HG03565 (cell line): ENCODE data around the gene TRIAP1.

Source experiments
- ATAC-seq: cut with Tn5 transposase; IDR thresholded peaks from one replicate; pipeline ENCODE4 v1.9.1; 2021; ENCODE audit warnings: mild to moderate bottlenecking, moderate library complexity; ENCODE audit not compliant: unreplicated experiment

TRIAP1 gene

DNA sequence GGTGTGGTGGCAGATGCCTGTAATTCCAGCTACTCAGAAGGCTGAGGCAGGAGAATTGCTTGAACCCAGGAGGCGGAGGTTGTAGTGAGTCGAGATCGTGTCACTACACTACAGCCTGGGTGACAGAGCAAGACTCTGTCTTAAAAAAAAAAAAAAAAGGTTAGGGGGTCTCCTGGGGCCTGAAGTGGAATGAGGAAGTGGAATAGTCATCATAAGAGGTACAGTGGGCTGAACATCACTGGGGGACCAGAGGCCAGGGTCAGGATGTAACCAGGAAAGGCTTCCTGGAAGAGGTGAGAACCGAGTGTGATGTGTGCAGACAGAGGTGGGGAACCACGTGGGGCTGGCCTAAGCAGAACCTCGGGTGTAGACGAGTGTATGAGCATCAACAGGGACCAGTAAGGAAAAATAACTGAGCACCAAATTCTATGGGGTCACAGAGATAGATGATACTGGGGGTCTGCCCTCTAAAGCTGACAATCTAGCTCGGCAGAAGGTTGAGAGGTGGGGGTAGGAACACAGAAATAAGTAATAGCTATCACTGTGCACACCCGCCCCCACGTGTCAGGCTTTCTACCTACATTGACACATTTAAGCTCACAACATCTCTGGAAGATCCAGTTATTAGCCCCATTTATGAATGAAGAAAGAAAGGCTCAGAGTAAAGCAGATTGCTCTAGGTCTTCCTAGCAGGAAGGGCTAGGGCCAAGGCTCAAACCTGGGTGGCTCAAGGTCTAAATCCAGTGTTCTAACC, 13.2 kb downstream of the TRIAP1 start:
- no peak for ATAC-seq

DNA sequence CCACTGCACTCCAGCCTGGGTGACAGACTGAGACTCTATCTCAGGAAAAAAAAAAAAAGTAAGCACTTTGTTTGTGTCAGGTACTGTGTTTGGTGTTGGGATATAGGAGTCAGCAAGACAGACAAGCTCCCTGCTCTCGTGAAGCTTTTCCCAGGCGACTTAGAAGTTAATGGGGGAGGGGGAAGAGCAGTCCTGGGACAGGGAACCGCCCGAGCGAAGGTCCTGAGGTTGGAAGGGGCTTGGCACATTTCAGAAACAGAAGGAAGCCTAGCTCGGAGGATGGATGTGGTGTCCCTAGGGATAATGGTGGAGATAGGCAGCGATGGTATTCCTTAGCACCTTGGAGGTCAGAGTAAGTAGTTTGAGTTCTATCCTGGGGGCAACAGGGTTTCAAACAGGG, 16.8 kb downstream of the TRIAP1 start:
- ATAC-seq, result no peak

DNA sequence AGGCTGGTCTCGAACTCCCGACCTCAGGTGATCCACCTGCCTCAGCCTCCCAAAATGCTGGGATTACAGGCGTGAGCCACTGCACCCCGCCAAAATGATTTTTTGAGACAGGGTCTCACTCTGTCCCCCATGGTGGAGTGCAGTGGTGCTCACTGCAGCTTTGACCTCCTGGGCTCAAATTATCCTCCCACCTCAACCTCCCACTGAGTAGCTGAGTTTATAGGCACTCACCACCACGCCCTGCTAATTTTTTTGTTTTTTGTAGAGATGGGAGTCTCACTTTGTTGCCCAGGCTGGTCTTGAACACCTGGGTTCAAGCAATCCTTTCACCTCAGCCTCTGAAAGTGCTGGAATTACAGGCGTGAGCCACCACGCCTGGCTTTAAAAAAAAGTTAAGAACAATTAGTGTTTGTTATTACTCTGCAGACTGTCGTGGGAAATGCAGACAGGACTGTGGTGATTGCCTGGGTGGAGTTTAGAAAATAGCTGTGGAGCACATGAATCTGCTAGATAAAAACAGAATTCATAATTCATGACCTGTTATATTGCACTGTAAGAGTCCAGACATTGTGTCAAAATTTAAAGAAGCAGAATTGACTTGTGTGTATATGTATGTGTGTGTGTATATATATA, 17.5 kb downstream of the TRIAP1 start:
- no peak for ATAC-seq

DNA sequence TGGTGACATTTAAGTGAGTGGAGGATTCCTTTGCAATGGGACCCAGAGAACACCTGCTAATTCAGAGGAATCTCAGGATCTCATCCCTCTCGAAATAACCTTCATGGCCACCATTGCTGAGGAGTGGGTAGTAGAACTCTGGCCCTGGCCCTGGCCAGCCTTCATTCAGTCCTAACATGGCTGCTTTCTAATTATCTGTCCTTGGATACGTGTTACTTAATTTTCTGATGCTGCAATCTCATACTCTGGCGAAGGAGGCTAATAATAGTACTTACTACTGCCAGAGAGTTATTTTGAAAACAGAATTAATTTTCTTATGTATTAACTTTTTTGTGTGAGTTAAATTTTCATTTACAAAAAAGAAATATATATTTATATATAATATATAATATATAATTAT, 20.4 kb downstream of the TRIAP1 start:
- no peak for ATAC-seq

DNA sequence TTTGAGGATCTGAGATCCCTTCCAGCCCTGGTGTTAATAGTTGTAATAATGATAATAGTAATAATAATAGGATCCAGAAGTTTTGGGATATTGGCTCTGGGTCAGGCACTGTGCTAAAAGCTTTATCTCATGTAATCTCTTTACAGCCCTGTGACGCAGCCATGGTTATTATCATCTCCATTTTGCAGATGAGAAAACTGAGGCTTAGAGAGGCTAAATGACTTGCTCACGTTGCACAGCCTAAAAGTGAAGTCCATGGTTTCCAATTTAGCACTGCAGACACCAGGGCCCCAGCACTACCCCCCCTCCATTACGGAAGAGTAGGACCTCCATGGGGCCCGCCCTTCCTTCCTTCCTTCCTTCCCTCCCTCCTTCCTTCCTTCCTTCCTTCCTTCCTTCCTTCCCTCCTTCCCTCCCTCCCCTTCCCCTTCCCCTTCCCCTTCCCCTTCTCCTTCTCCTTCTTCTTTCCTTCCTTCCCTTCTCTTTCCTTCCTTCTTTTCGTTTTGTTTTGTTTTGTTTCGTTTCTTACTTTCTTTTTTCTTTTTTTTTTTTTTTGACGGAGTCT, 23.2 kb downstream of the TRIAP1 start:
- no peak for ATAC-seq

DNA sequence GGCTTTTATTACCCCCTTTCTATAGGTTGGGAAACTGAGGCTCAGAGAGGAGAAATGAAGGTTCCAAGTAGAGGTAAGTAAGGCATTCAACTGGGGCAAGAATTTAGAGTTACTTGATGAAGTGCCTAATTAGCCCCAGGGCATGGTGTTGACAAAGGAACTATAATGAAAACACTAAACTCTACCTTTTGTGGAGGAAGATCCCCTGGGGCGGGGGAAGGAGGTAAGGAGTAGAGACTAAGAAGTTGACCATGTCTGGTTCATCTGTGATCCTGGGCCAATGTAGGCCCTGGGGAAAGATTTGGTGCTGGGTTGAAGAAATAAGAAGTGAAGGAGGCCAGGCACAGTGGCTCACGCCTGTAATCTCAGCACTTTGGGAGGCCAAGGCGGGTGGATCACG, 24.5 kb downstream of the TRIAP1 start:
- no peak for ATAC-seq

DNA sequence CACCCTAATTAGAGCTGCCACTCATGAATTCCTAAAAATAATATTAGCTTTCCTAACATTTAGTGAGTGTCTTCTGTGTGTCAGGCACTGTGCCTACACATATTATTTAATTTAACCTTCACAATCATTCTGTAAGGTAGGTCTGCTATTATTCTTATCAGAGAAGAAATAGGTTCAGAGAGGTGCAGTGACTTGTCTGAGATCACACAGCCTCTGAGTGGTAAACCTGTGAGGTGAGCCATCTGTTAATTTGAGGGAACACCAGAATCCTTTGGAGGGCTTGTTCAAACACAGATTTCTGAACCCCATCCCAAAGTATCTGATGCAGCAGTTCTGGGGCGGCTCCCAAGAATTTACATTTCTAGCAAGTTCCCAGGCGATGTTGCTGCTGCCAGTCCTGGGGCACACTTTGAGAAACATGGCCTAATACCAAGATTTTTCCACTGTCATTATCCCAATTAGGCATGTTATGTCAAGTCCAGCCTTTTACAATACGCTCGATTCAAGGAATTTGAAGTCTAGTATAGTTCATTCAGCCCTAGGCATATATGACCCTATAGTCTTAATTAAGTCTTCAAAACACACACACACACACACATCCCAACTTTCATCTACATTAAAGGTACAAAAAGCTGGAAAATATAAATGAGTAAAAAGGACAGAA, 28.1 kb downstream of the TRIAP1 start:
- no peak for ATAC-seq

DNA sequence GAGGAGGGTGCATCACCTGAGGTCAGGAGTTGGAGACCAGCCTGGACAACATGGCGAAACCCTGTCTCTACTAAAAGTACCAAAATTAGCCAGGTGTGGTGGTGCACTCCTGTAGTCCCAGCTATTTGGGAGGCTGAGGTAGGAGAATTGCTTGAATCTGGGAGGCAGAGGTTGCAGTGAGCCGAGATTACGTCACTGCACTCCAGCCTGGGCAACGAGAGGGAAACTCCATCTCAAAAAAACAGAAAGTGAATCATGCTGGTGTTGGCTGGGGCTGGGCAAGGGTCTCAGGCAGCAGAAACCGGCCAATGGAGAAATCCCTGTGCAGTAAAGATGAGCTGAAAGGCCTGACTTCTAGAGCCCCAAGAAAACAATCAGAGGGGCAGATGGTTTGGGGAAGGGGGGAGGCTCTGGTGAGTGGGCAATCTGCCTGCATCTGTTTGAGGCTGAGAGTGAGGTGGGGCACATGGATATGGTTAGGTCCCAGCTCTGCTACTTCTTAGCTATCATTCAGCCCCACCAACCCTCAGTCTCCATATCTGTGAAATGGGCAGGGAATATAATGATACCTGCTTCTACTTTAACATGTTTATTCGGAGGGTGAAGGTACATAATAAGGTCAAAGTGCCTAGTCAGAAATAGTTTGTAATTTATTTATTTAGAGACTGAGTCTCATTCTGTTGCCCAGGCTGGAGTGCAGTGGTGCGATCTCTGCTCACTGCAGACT, 29.5 kb downstream of the TRIAP1 start:
- ATAC-seq, result no peak

- no peak for ATAC-seq
These were observed 32.1 kb downstream of the TRIAP1 start for GRCh38 chr12:120413901-120414695.

- no peak for ATAC-seq
These were observed 33.8 kb downstream of the TRIAP1 start for GRCh38 chr12:120412421-120412820.

DNA sequence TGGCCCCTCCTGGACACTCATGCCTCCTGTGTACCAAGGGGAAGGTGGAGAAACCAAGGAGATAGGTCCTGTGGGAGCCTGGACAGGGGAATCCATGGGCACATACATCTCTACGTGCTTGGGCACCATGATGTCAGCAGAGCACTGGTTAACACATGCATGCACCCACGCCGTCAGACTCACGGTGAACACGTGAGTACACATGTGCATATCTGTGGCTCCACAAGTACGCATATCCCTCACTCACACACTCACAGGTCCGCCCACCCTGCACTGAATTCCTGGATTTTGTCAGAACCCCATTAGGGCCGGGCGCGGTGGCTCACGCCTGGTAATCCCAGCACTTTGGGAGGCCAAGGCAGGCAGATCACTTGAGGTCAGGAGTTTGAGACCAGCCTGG, 37.4 kb downstream of the TRIAP1 start:
- no peak for ATAC-seq

DNA sequence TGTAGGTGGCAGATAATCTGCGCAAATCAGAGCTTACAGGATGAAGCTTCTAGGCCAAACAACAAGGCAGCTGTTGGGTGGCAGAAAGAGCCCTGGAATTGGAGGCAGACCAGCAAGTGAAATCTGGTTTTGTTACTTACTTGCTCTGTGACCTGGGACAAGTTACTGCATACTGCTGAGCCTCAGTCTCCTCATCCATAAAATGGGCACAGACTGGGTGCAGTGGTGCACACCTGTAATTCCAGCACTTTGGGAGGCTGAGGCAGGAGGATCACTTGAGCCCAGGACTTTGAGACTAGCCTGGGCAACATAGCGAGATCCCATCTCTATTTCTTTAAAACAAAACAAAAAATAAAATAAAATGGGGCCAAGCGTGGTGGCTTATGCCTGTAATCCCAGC, 39.6 kb downstream of the TRIAP1 start:
- ATAC-seq, result no peak

DNA sequence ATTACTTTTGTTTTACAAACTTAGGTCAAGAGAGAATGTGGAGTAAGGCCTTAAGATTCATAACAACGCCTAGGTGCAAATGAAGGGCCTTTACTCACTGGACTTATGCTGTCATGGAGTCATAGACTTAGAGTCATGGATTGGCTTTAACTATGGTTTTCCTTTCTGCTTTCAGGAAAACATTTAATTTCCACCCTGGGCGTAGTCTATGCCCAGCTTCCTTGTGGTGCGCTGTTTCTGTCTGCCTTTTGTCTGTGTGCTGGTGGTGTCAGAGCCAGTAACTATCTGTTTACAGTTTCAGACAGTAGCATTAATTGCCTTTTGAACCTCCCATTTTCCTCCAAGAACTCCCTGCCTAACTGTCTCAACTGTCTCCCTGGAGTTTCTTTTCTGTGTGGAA, 40.1 kb downstream of the TRIAP1 start:
- ATAC-seq, result no peak

GRCh38 chr12:120404271-120404670, 41.9 kb downstream of the TRIAP1 start:
- ATAC-seq, result no peak

GRCh38 chr12:120403869-120404268, 42.3 kb downstream of the TRIAP1 start:
- ATAC-seq, result no peak

- ATAC-seq, result no peak
These were observed 44.0 kb downstream of the TRIAP1 start for GRCh38 chr12:120402217-120402616.

DNA sequence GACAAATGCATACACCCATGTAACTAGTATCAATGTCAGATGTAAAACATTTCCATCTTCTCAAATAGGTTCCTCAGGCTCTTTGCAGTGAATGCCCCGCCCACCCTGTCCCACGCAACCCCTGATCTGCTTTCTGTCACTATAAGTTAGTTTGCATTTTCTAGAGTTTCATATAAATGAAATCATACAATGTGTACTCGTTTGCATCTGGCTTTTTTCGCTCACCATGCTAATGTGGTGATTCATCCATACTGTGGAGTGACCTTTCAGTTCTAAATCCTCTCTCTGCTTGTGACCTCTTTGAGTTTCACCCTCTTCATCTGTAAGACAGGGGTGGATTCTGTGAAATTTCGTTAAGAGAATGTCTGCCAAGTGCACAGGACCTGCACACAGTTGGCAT, 46.7 kb downstream of the TRIAP1 start:
- no peak for ATAC-seq

- ATAC-seq, result no peak
These were observed 48.2 kb downstream of the TRIAP1 start for GRCh38 chr12:120397824-120398540.

DNA sequence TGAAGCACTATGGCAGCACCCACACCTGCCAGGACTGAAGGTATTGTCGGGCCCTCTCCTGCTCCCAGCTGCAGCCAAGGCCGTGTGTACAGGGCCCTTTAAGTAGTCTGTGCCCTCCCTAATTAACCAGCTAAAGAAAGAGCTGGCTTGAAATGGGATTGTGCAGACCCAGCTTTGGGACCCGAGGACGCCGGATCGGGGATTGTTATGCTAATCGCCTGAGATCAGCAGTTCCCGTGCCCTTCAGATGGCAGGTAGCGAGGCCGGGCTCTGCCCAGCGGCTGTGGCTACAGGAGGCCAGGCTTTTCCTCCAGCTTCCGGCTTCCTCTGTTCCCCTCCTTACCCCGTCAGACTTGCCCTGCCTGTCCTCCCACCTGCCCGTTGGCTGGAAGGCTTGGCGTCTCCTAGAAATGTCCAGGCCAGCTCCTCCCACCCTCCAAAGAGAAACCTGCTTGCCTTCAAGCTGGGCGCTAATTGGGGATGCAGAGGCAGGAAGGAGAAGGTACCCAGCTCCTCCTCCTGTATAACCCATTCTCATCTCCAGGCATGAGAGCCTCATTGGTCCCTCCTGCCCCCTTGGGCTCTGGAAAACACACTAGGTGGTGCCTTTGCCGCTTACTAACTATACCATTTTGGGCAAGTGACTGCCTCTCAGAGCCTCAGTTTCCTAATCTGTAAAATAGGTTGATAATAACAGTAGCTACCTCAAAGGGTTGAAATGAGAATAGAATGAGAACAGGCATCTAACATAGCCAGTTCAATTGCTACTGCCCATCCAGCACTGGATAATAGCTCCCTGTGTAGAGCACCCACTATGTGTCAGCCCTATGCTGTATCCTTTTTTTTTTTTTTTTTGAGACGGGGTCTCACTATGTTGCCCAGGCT, 51.5 kb downstream of the TRIAP1 start:
- no peak for ATAC-seq
